Vagina (tissue), 2 donors: ENCODE measurements around the gene LRFN3. TPM values are rescaled to one million over a fixed set of nuclear protein-coding genes. Genes with fewer than 3 reads are reported as not detected.
A peak's percentile ranks its signal among the peaks of the same experiment; 100 is the strongest.
"Not testable (repeated sequence)": the region's sequence is repeated elsewhere in the genome, so short reads cannot be mapped to it uniquely, and the experiment has no call there.

ENCODE experiments used
- DNase-seq, 2 donors: peaks; one replicate each; pipeline ENCODE4 v3.0.0-alpha.2; 2017; ENCODE audit errors: extremely low spot score in 2 of 2
- H3K27ac ChIP-seq: fragments of 200-600 bp; sonication (generic); one replicate; pipeline ENCODE4 v1.5.1; 2019
- H3K27me3 ChIP-seq: fragments of 200-600 bp; sonication (generic); one replicate; pipeline ENCODE4 v1.5.1; 2019
- H3K36me3 ChIP-seq, 2 donors: fragments of 200-600 bp; sonication (generic); one replicate each; pipeline ENCODE4 v1.5.1; 2017 to 2019
- H3K4me1 ChIP-seq: fragments of 200-600 bp; sonication (generic); one replicate; pipeline ENCODE4 v1.5.1; 2019
- H3K4me3 ChIP-seq, 2 donors: fragments of 200-600 bp; sonication (generic); 1 replicate in 1 of 2; 2 replicates in 1 of 2; pipeline ENCODE4 v1.5.1; 2016 to 2019
- H3K9me3 ChIP-seq: fragments of 200-600 bp; sonication (generic); one replicate; pipeline ENCODE4 v1.5.1; 2019
- CTCF ChIP-seq, 3 experiments: fragments of 450-650 bp in 2 of 3; fragments of 200-600 bp in 1 of 3; sonication (generic) in 1 of 3; IDR thresholded peaks; one replicate each; pipeline ENCODE4 v1.5.1; 2017 to 2019; ENCODE audit warnings: antibody characterized with exemption in 3 of 3, mild to moderate bottlenecking in 2 of 3, moderate library complexity in 2 of 3
- POLR2A ChIP-seq, 2 donors: fragments of 450-650 bp; IDR thresholded peaks; one replicate each; pipeline ENCODE4 v1.6.1; 2017; ENCODE audit warnings: antibody characterized with exemption in 2 of 2, mild to moderate bottlenecking in 2 of 2, moderate library complexity in 2 of 2
- POLR2AphosphoS5 ChIP-seq, 2 donors: sonication (generic); formaldehyde crosslinking; IDR thresholded peaks; one replicate each; pipeline ENCODE4 v1.9.0; 2017; ENCODE audit warnings: antibody characterized with exemption in 2 of 2, mild to moderate bottlenecking in 2 of 2, low read depth in 1 of 2; ENCODE audit not compliant: insufficient read depth in 1 of 2
- intact Hi-C: fragments of 100-400 bp; cut with DNase I; formaldehyde crosslinking; loops from one replicate; pipeline ENCODE4 v1.15.1; 2023
- total RNA-seq: library from RNA; depleted of rRNA; stranded (reverse); fragments of >200 nt; gene quantifications from one replicate; pipeline ENCODE4 v1.2.3, GENCODE V29; 2016

The LRFN3 gene
- total RNA-seq, 1 donor from 2014 or later = 9.1 TPM

GRCh38 chr19:35949131-35949530 lies 13.0 kb downstream of the LRFN3 start:
- intact Hi-C loops = no loop called here
- TF ChIP-seq POLR2A (IDR thresholded peaks at IDR 0.05) (no peak), POLR2AphosphoS5 (IDR thresholded peaks at IDR 0.05; ENCODE audit: insufficient read depth in 1 of 2, low read depth in 1 of 2) (no peak), CTCF (IDR thresholded peaks at IDR 0.05) (no peak)
- DNase-seq = no peak
- no peaks in the 10 kb centered on the region for H3K27me3 ChIP-seq
- H3K4me1 ChIP-seq = no peaks in the 10 kb centered on the region
- H3K4me3 ChIP-seq = no peak overlapping the region
- no peak overlapping the region for H3K27ac ChIP-seq
- no peaks in the 10 kb centered on the region for H3K36me3 ChIP-seq
- H3K9me3 ChIP-seq = no peaks in the 10 kb centered on the region

DNA sequence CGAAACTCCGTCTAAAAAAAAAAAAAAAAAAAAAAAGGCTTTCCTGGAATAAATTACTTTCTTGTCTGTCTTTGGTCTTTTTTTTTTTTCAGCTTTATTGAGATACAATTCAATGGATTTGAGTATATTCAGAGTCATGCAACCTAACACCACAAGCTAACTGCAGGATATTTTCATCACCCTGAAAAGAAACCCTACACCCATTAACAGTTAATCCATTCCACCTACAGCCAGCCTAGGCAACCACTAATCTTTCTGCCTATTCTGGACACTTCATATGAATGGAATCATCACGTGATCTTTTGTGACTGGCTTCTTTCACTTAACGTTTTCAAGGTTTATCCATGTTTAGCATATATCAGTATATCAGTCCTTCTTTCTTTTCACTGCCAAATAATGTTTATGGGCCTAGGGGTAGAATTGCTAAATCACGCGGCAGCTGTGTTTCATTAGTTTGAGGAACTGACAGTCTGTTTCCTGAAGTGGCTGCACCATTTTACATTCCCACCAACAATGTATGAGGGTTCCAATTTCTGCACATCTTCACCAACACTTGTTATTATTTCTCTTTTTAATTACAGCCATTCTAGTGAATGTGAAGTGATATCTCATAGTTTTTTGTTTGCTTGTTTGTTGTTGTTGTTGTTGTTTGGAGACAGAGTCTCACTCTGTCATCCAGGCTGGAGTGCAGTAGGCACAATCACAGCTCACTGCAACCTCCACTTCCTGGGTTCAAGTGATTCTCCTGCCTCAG lies 19.9 kb downstream of the LRFN3 start:
- no peak overlapping the region for H3K27ac ChIP-seq
- H3K4me3 ChIP-seq = no peak overlapping the region
- intact Hi-C loops = no loop called here
- no peak for TF ChIP-seq POLR2AphosphoS5 (IDR thresholded peaks at IDR 0.05; ENCODE audit: insufficient read depth in 1 of 2, low read depth in 1 of 2)
- TF ChIP-seq CTCF (IDR thresholded peaks at IDR 0.05) = no peak
- TF ChIP-seq POLR2A (IDR thresholded peaks at IDR 0.05) = no peak
- no peak for DNase-seq
- H3K4me1 ChIP-seq = peaks cover 8% of the 10 kb centered on the region
- H3K27me3 ChIP-seq = no peaks in the 10 kb centered on the region
- H3K36me3 ChIP-seq = no peaks in the 10 kb centered on the region
- no peaks in the 10 kb centered on the region for H3K9me3 ChIP-seq

DNA sequence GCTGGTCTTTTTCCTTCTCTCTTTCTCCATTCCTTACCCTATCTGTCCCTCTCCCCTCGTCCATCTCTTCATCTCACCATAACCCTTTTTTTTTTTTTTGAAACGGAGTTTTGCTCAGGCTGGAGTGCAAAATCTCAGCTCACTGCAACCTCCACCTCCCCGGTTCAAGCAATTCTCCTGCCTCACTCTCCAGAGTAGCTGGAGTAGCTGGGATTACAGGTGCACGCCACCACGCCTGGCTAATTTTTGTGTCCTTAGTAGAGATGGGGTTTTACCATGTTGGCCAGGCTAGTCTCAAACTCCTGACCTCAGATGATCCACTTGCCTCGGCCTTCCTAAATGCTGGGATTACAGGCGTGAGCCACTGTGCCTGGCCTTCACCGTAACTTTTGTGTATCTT lies 21.2 kb downstream of the LRFN3 start:
- intact Hi-C loops, DNase-seq, H3K4me1 ChIP-seq, H3K27me3 ChIP-seq, H3K4me3 ChIP-seq, H3K27ac ChIP-seq, H3K9me3 ChIP-seq, H3K36me3 ChIP-seq: not testable (repeated sequence)

- H3K4me1 ChIP-seq = peaks cover 8% of the 10 kb centered on the region
- H3K4me3 ChIP-seq = peak overlapping the region in 1 of 2 donors; percentile 35
- intact Hi-C loops = no loop called here
- no peak for DNase-seq
- H3K9me3 ChIP-seq = no peaks in the 10 kb centered on the region
- no peak for TF ChIP-seq POLR2A (IDR thresholded peaks at IDR 0.05)
- no peak overlapping the region for H3K27ac ChIP-seq
- H3K36me3 ChIP-seq = no peaks in the 10 kb centered on the region
- no peaks in the 10 kb centered on the region for H3K27me3 ChIP-seq
These were observed 22.5 kb downstream of the LRFN3 start for GRCh38 chr19:35958660-35959039.

GRCh38 chr19:35959040-35959967 lies 23.1 kb downstream of the LRFN3 start:
- H3K4me3 ChIP-seq = peak overlapping the region in 1 of 2 donors; percentile 35
- H3K27me3 ChIP-seq = no peaks in the 10 kb centered on the region
- no peak for DNase-seq
- no peak overlapping the region for H3K27ac ChIP-seq
- intact Hi-C loops = no loop called here
- peaks cover 8% of the 10 kb centered on the region for H3K4me1 ChIP-seq
- peak in 1 of 3 experiments; percentile 15 for TF ChIP-seq CTCF (IDR thresholded peaks at IDR 0.05)
- no peak for TF ChIP-seq POLR2AphosphoS5 (IDR thresholded peaks at IDR 0.05; ENCODE audit: insufficient read depth in 1 of 2, low read depth in 1 of 2)
- H3K9me3 ChIP-seq = no peaks in the 10 kb centered on the region
- H3K36me3 ChIP-seq = no peaks in the 10 kb centered on the region

GRCh38 chr19:35959968-35960320 lies 23.8 kb downstream of the LRFN3 start:
- Histone ChIP-seq H3K9me3 (no peaks in the 10 kb centered on the region), H3K27ac (no peak overlapping the region), H3K4me3 (no peak overlapping the region), H3K4me1 (peaks cover 8% of the 10 kb centered on the region), H3K36me3 (no peaks in the 10 kb centered on the region), H3K27me3 (no peaks in the 10 kb centered on the region)
- no peak for TF ChIP-seq POLR2A (IDR thresholded peaks at IDR 0.05)
- TF ChIP-seq CTCF (IDR thresholded peaks at IDR 0.05) = no peak
- no peak for TF ChIP-seq POLR2AphosphoS5 (IDR thresholded peaks at IDR 0.05; ENCODE audit: insufficient read depth in 1 of 2, low read depth in 1 of 2)
- DNase-seq = no peak
- intact Hi-C loops = no loop called here
